HFFc6 (cell line): ENCODE data around the gene GGN. TPM values are rescaled to one million over a fixed set of nuclear protein-coding genes. Genes with fewer than 3 reads are reported as not detected.

Experiments used
- DNase-seq: peaks from one replicate; pipeline ENCODE4 v3.0.0-alpha.2; 2018
- H3K27ac Mint-ChIP-seq: 2 replicates; pipeline ENCODE4 v1.8.0; 2020; ENCODE audit warnings: mild to moderate bottlenecking, mixed read lengths
- H3K27me3 Mint-ChIP-seq: 2 replicates; pipeline ENCODE4 v1.8.0; 2021; ENCODE audit warnings: mild to moderate bottlenecking, moderate library complexity, mixed read lengths; ENCODE audit not compliant: insufficient read depth
- H3K36me3 Mint-ChIP-seq: 2 replicates; pipeline ENCODE4 v1.8.0; 2021; ENCODE audit warnings: low read depth, mixed read lengths
- H3K4me1 Mint-ChIP-seq: 2 replicates; pipeline ENCODE4 v1.8.0; 2020; ENCODE audit warnings: low read depth, mixed read lengths
- H3K4me3 Mint-ChIP-seq: 2 replicates; pipeline ENCODE4 v1.8.0; 2020; ENCODE audit warnings: mild to moderate bottlenecking, moderate library complexity, mixed read lengths
- H3K9me3 Mint-ChIP-seq: 2 replicates; pipeline ENCODE4 v1.8.0; 2020; ENCODE audit warnings: mild to moderate bottlenecking, mixed read lengths
- CTCF ChIP-seq: fragments of 200-600 bp; sonication (generic); IDR thresholded peaks from 2 replicates; pipeline ENCODE4 v1.5.0; 2021; ENCODE audit warnings: antibody characterized with exemption, mild to moderate bottlenecking
- total RNA-seq, 6 experiments: library from RNA; stranded (reverse); fragmentation: NEBNext Ultra II Directional; extraction: Animal tissue kit (Norgen Biotek cat#: 25700); gene quantifications; 2 replicates in 1 of 6; 3 replicates in 5 of 6; pipeline ENCODE4 v1.2.3, GENCODE V29; 2021

The GGN gene
- total RNA-seq, 6 experiments from 2014 or later, result 1.7 to 3.2 (median 2.2) TPM

DNA sequence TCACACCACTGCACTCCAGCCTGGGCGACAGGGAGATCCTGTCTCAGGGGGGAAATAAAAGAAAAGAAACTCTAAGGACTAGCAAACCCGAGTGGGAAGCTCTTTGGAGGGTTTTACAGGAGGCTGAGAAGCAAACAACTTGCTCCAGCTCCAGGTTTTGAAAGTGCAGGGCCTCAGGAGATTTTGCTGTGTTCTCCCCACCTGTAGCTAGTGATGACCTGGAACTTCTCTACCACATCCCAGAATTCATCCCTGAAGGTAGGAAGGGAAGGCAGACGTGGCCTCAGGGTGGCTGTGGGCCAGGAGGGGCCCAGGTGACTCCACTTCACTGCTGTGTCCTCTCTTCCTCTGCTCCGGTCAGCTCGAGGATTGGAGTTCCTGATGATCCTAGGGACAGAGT lies 29.8 kb downstream of the GGN start:
- no peak for DNase-seq
- TF ChIP-seq CTCF, result no peak
- H3K4me1 Mint-ChIP-seq, result no peaks in the 10 kb centered on the region
- no peaks in the 10 kb centered on the region for H3K36me3 Mint-ChIP-seq
- H3K9me3 Mint-ChIP-seq, result no peaks in the 10 kb centered on the region
- no peak overlapping the region for H3K4me3 Mint-ChIP-seq
- H3K27ac Mint-ChIP-seq, result no peak overlapping the region
- peaks cover 35% of the 10 kb centered on the region for H3K27me3 Mint-ChIP-seq

- H3K27me3 Mint-ChIP-seq, result peaks cover 36% of the 10 kb centered on the region
- H3K4me3 Mint-ChIP-seq, result no peak overlapping the region
Observed at GRCh38 chr19:38355728-38356725, 31.8 kb downstream of the GGN start.

GRCh38 chr19:38352611-38353010 lies 35.2 kb downstream of the GGN start:
- Mint-ChIP-seq H3K27ac (no peak overlapping the region), H3K4me1 (no peaks in the 10 kb centered on the region), H3K4me3 (no peak overlapping the region), H3K27me3 (peaks cover 30% of the 10 kb centered on the region), H3K9me3 (no peaks in the 10 kb centered on the region), H3K36me3 (no peaks in the 10 kb centered on the region)
- TF ChIP-seq CTCF, result no peak
- DNase-seq, result no peak

More at GRCh38 chr19:38355728-38356725, 31.8 kb downstream of the GGN start:
- Mint-ChIP-seq H3K36me3 (no peaks in the 10 kb centered on the region), H3K9me3 (no peaks in the 10 kb centered on the region), H3K4me1 (no peaks in the 10 kb centered on the region), H3K27ac (no peak overlapping the region)
- TF ChIP-seq CTCF, result no peak
- DNase-seq, result no peak

- Mint-ChIP-seq H3K27me3 (peaks cover 29% of the 10 kb centered on the region), H3K9me3 (no peaks in the 10 kb centered on the region), H3K27ac (no peak overlapping the region), H3K4me1 (no peaks in the 10 kb centered on the region), H3K4me3 (no peak overlapping the region), H3K36me3 (no peaks in the 10 kb centered on the region)
- DNase-seq, result no peak
- TF ChIP-seq CTCF, result no peak
Observed at GRCh38 chr19:38351865-38352395, 35.9 kb downstream of the GGN start.

GRCh38 chr19:38350883-38351282 lies 37.0 kb downstream of the GGN start:
- H3K36me3 Mint-ChIP-seq, result no peaks in the 10 kb centered on the region

More at GRCh38 chr19:38350883-38351282, 37.0 kb downstream of the GGN start:
- Mint-ChIP-seq H3K9me3 (no peaks in the 10 kb centered on the region), H3K27ac (no peak overlapping the region), H3K4me1 (no peaks in the 10 kb centered on the region), H3K27me3 (peaks cover 25% of the 10 kb centered on the region), H3K4me3 (no peak overlapping the region)
- DNase-seq, result no peak
- no peak for TF ChIP-seq CTCF
